Cerebellar cortex (tissue), 1 donor: ENCODE measurements around the gene GOLGA6C.
"Not testable (repeated sequence)": the region's sequence is repeated elsewhere in the genome, so short reads cannot be mapped to it uniquely, and the experiment has no call there.

Source experiments
- DNase-seq: peaks from one replicate; pipeline ENCODE4 v3.0.0-alpha.2; 2015; ENCODE audit warnings: low spot score

Gene GOLGA6C

GRCh38 chr15:75258620-75259343, 648 bp downstream of the GOLGA6C start:
- DNase-seq: not testable (repeated sequence)

DNA sequence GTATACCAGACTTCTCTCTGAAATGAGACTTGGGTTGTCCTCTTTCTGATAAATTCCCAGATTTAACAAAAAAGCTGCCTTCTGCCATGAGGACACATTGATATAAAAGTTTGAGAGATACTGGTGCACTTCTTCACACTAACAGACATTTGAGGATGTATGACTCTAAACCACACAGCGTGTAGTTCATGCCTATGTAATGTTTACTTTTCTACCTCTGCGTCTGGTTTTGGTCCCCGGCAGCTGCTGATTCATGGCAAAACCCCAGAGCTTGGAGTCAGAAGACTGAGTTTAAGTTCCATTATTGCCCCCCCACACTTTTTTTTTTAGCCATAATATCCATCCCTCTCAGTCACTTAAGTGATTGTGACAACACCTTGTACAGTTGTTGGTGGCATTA, 1.7 kb downstream of the GOLGA6C start:
- not testable (repeated sequence) for DNase-seq

- not testable (repeated sequence) for DNase-seq
These were observed 15.7 kb downstream of the GOLGA6C start for GRCh38 chr15:75273751-75274359.

DNA sequence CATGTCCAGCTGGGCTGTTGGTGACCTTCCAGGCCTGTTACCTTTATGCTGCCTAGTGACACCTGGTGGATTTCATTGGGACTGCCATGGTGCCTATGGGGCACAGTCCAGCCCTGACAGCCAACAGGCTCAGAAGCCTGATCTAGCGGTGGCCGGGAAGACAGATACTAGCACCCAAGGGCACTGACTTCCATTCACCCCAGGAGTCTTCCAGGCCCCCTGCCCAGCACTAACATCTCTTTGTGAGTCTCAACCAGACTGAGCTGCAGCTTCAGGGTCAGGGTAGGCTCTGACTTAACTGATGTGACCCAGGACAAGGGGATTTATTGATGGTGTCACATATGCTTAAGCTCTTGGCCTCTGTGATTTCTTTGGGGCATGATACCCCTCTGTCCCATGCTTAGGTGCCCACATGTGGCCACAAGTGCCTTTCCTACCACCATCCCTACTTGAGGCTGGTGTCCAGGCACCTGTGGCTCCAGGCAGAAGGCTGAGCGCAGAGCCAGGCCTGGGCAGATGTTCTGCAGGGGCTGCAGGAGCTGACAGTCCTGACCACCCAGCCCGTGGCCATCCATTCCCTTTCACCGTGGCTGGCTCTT, 16.5 kb downstream of the GOLGA6C start:
- peak; percentile 21 for DNase-seq

- DNase-seq: not testable (repeated sequence)
These were observed 17.5 kb downstream of the GOLGA6C start for GRCh38 chr15:75275617-75276016.

DNA sequence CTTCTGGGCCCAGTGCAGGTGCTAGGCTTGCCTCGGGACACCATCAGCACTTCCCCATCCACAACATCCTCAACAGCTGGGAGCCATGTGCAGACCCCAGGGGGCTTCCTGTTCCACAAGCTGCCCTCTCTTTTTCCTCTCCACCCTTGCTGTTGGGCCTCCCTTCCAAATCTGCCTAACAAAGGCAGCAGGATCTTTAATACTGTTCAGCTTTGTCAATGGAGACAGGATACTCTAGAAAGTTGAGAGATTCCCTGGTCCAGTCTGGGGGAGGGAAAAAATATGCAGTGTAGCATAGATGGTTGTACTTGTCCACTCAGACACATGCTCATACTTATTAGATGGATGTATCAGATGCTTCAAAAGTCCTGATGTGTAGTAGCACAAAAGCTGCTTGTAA, 20.4 kb downstream of the GOLGA6C start:
- not testable (repeated sequence) for DNase-seq

GRCh38 chr15:75282572-75282971, 24.4 kb downstream of the GOLGA6C start, which contains the start of gene GOLGA6D:
GOLGA6D (plus strand) TSS chr15:75282835; CDS start chr15:75282876, 41 bp downstream.
- not testable (repeated sequence) for DNase-seq

- DNase-seq: not testable (repeated sequence)
These were observed 26.0 kb downstream of the GOLGA6C start for GRCh38 chr15:75284152-75284551.

DNA sequence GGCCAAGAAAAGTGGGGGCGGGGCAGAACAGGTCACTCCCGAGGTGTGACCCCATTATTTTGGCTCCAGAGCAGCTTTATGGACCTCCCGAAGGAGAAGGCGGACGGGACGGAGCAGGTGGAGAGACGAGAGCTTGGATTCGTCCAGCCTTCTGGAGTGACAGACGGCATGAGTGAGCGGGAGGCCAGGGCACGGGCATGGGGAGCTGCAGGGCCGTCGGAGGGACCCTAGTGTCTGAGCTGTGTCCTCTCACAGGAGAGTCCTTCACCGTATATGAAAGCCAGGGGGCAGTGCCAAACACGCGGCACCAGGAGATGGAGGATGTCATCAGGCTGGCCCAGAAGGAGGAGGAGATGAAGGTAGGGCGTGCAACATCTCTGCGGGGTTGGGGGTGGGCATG, 35.5 kb downstream of the GOLGA6C start:
- not testable (repeated sequence) for DNase-seq

DNA sequence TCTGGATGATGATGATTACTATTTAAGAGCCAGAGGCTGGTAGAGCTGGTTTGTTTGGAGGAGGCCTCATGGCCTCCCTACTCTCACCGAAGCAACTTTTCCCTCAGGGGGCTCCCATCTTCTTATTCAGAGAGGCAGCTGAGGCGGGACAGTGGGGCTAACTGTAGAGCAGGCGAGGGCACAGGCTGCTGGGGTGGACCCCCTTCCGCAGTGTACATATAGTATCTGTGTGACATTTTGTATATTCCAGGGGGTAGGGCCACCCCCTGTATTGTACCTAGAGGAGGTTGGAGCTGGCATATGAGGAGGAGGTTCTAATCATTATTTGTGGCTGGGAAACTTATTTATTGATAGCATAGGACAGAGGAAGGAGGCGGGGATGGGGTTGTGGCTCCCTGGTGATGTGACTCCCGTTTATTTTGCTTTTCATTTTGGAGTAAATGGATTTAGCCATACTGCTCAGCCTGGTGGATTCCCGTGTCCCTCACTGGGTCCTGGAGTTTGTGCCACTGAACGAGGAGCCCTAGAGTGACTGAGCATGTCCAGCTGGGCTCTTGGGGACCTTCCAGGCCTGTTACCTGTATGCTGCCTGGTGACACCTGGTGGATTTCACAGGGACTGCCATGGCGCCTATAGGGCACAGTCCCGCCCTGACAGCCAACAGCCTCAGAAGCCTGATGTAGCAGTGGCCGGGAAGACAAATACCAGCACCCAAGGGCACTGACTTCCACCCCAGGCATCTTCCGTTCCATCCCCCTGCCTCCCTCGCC, 40.6 kb downstream of the GOLGA6C start:
- DNase-seq: not testable (repeated sequence)

GRCh38 chr15:75299311-75299688, 41.2 kb downstream of the GOLGA6C start:
- DNase-seq: not testable (repeated sequence)

GRCh38 chr15:75300026-75300425, 41.9 kb downstream of the GOLGA6C start:
- DNase-seq: not testable (repeated sequence)

DNA sequence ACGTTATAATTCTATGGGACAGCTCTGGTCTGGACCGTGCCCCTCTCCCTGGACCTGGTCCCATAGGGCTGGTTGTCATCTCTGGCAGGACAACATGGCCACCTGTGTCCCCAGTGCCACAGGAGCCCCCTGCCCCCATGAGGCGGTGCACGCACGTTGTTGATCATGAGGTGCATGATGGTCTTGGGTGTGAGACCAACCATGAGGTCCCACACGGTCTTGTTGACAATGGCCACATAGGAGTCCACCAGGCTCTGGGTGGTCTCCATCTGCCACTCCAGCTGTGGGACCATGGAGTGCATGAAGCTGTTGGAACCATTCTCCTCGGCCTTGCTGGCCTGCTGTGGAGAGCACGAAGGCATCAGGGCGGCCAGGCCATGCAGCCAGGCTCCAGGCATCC, 44.2 kb downstream of the GOLGA6C start:
- DNase-seq: no peak

DNA sequence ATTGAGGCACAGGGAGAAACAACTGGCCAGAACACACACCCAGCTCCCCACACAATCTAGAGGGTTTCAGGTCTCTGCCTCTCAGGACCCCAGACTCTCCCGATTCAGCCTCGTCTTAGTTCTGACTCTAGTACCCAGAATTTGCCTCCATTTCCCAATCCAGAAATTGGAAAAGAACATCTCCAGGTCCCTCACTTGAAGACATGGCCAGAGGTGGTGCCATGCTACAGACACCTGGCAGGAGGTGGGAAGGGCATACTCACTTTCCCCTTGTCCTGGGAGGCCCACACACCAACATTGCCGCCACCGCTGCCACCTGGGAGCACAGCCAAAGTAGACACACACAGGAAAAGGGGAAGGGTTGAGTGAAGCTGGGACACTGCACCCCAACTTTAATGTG, 44.6 kb downstream of the GOLGA6C start:
- not testable (repeated sequence) for DNase-seq

DNA sequence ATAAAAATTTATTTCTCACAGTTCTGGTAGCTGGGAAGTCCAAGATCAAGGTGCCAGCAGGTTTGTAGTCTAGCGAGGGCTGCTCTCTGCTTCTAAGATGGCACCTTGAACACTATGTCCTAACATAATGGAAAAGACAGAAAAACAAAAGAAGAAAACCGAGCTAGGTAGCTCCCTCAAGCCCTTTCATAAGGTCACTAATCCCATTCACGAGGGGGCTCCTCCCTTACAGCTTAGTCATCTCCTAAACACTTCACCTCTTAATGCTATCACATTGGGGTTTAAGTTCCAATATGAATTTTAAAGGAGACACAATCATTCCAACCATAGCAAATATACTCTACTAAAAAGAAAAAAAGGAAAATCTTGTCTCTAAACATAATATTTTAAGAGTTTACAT, 48.1 kb downstream of the GOLGA6C start:
- DNase-seq: no peak

GRCh38 chr15:75307778-75308390, 49.8 kb downstream of the GOLGA6C start:
- peak; percentile 37 for DNase-seq

- DNase-seq: no peak
These were observed 51.6 kb downstream of the GOLGA6C start for GRCh38 chr15:75309711-75310110.

DNA sequence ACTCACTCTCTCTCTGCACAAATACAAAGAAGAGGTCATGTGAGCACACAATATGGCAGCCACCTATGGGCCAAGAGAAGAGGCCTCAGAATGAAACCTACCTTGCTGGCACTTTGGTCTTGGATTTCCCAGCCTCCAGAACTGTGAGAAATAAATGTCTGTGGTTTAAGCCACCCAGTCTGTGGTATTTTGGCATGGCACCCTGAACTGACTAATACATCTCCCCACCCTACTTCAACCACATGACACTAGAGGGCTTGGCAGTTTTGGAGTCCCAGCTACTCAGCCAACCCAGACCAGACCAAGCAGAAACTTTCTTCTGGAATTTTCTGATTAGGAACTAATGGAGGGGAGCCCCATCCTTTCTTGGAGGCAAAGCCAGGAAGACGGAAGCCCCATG, 54.4 kb downstream of the GOLGA6C start:
- DNase-seq: not testable (repeated sequence)

- DNase-seq: no peak
These were observed 55.1 kb downstream of the GOLGA6C start for GRCh38 chr15:75313116-75313845.

DNA sequence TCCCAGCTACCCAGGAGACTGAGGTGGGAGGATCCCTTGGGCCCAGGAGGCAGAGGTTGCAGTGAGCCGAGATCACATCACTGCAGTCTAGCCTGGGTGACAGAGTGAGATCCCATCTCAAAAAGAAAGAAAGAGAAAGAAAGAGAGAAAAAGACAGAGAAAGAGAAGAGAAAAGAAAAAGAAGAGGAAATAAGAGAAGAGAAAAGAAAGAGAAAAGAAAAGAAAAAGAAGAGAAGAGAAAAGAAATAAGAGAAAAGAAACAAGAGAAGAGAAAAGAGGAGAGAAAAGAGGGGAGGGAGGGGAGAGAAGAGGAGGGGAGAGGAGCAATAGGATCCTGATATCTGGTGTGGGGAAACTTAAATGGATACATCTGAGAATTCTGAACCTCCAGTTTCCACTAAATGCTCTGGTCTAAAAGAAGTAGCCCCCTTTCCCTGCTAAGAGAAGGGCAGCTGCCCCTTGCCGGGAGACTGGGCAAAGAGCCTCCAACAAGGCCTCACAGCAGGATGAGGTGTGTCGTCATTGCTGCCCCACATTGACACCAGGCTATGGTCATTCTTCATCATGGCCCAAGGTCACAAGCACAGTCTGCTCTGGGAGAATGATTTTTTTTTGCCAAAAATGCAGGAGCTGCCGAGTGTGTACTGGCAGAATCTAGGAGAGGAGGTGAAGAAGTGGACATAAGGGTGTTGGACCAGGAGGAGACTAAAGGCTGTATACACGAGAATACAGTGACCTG, 56.6 kb downstream of the GOLGA6C start:
- no peak for DNase-seq
